GM21390 (cell line): ENCODE data around the gene WDFY4.
A peak's percentile ranks its signal among the peaks of the same experiment; 100 is the strongest.

Experiments
- ATAC-seq: cut with Tn5 transposase; IDR thresholded peaks from one replicate; pipeline ENCODE4 v1.9.1; 2021; ENCODE audit not compliant: unreplicated experiment

The WDFY4 gene

DNA sequence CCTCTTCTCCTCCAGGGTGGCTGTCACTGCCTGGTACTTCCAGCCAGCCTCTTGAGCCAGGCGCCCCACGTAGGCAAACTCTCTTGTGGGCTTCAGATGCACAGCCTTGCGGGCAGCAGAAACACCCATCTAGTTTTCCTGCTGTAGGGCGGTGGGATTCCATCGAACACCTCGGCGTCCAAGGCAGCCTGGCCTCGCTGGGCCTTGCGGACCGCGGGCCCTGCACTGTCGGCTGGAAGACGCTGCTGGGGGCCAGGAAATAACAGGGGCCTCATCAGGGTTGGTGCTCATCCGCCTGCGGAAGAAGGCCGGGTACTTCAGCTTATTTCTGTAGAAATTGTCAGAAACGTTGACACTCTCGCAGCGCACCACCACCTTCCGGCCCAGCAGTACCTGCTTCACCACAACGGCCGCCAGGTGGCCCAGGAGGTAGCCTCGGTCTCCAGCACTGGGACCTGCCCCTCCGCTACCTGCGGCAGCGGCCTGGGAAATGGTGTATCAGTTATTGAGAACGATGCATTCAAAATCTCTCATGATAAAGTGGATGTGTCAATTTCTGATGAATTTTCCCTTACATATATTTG is 61.1 kb downstream of the WDFY4 start:
- ATAC-seq, result no peak

DNA sequence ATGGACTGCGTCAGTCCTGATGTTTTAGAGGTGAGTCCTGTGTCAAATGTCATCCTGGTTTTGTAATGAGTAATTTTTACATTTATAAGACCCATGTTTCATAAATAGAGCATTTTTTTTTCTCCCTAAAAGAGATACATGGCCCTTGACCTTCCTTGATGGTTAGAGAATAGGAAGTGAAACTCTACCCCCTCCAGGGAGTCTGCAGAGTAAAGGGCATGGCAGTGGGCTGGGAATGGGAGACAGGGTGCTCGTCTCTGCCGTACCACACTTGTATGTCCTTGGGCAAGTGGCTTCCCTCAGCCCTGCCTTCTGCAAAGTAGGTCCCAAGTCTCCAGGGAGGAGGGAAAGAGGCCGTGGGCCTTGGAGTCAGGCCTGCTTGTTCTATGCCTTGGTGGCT is 63.9 kb downstream of the WDFY4 start:
- no peak for ATAC-seq

DNA sequence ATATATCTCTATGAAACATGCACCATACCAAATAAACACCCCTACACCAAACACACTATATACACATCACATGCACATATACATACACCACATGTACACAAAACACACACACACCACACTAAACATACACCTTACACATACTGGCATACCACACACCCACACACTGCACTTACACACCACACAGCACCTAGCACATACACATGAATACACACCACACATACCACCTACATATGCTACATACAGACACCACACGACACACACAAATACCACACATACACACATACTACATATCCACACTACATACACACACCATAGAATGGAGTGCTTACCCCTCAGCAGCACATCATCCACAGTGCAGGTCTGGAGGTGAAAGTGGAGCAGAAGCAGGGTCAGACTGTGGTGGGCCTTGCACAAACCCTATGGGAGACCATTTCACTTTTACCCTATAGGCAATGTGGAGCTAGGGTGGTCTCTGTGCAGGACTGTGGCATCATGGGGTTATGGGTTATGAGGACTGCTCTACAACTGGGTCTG is 64.6 kb downstream of the WDFY4 start:
- ATAC-seq, result no peak

DNA sequence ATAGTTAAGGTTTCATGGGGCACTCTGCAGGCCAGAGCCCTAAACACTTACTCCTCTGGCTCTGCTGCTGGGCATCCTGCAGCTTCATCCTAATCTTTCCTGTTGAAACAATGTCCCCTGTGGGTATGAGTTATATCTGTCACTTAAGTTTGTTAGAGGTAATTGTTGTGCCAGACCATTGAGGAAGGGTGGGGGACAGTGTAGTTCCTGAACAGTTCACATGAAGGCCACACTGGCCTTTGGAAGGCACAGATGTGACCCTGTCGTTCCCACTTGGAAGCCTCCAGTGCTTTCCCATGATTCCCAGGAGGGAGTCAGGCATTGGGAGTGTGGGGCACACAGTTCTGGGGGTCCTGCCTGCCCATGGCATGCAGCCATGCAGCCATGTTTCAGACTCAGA is 65.3 kb downstream of the WDFY4 start:
- ATAC-seq, result no peak

DNA sequence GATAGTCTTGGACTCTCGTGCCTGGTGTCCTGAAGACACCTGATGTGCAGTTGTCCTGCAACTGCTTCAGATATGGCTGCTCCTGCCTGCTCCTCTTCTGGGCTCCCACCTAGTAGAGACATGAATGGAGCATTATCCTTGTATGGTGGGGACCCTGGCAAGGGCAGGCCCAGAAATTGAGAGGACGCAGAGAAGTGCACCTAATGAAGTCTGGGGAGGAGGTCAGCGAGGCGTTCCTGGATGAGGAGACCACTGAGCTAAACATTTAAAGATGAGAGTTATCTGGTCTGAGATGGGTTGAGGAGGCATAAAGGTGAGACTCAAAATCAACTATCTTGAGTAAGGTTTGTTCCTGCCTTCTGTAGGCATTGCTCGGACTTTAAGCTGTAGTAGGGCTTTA is 66.3 kb downstream of the WDFY4 start:
- ATAC-seq, result no peak

DNA sequence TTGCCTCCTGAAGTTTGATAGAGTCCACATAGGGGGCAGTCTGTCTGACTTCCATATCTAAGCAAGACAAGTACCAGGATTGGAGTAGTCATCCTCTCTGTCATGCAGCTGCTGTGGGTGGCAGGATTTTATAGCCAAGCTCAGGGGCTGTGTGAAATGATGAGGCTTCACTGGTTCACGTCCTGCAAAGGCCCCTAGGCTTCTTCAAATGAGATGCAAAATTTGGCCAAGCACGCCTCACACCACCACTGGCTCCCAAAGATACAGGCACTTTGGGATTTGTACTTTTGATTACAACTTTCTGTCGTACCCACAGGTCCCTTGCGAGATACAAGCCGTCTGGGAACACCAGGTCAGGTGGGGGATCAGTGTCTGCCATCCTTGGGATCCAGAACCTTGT is 67.1 kb downstream of the WDFY4 start:
- ATAC-seq, result no peak

DNA sequence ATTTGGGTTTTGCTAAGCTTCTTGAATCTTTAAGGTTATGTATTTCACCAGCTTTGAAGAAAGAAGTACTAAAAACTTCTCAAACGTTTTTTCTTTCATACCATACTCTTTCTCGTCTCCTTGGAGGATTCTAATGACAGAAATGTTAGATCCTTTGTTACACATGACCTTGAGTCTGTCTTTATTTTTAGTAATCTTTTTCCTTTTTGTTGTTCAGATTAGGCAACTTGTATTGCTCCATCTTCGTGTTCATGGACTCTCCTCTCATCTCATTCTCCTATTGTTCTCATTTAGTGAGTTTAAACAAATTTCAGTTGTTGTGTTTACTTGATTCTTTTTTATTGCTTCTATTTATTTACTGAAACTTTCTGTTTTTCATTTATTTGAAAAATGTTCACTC is 73.7 kb downstream of the WDFY4 start:
- ATAC-seq, result no peak

DNA sequence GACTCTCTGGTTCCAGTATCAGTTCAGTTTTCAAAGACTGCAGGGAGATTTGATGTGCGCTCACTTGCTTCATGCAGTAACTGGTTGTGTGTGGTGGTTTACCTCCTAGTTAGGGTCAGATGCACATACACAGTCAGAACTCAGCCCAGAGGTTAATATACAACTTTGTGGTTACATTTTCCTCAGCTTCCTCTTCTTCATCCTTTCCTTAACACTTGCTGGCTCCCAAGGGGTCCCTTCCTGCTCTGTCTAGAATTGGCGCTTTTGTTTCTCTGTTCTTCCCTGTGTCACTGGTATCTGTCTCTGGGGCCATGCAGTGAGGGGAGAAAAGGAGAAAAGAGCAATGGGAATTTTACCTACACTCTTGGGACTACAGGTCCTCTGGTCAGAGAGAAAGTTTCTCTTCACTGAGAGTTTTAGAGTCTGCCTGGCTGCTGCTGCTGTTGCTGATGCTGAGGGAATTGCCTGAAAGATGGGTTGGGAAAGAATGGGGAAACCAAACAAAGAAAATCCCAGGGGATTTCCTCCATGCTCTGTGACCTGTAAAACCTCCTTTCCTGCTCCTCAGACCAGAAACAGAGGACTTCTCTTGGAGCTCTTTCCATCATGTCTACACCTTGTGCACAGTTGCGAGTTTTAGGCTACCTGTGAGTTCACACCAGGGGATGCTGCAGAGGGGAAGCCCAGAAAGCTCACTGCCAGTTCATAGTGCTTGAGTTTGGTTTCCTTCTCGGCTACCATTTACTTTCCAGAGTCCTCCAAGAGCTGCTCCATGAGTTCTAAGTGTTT is 74.6 kb downstream of the WDFY4 start:
- ATAC-seq, result peak; percentile 90

DNA sequence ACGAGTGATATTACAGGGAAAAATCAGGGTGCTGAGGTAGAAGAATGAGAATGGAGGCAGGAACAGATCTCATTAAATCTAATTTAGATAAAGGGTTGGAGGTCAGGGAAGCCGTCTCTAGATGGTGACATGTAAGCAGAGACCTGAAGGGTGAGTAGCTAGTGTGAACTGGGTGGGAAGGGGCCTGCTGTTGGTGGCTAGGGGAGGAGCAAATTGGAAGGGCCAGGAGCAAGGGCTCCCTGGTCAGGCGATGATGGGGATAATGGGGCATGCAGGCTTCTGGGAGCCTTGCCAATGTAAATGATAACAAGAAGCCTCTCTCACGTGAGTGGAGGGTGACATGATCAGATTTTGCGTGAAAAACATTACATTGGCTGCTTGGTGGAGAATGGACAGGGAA is 76.3 kb downstream of the WDFY4 start:
- no peak for ATAC-seq

DNA sequence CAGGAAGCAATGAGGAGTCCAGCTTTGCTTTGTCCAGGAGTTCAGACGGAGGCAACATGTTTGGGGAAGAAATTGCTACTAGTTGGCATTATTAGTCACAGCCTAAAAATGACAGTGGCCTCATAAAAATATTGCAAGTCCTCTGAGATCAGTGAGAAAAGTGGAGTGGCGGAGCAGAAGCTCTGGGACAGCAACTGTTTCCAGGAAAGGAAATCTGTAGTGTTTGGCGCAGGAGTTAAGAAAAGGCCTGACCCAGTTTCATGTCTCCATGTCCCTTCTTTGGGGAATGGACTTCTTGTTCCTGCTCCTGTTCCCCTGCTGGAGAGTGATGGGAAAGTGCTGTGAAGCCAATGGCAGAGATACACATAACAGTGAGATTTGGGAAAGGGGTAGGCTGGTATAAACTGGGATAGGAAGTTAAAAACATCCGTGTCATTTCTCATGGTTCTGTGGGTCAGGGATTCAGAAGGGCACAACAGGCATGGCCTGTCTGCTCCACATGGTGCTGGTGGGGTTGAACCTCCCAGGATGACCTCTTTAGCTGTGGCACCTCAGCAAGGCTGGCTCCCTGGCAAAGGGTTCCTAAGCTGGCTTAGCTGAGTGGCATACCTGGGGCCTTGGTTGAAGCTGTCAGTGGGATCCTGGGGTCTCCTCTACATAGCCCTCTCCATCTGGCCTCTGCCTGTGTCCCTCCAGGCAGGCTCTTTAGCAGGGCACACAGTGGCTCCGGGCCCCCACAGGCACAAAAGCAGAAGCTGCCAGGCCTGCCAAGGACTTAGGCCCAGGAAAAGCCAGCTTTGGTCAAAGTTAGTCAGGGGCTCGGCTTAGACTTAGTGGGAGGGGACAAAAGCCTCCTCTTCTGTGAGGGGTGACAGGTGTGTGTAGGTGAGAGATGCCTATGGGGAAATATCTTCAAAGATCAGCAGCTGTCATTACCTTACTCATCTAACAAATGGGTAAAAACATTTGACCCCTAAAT is 77.7 kb downstream of the WDFY4 start:
- no peak for ATAC-seq

DNA sequence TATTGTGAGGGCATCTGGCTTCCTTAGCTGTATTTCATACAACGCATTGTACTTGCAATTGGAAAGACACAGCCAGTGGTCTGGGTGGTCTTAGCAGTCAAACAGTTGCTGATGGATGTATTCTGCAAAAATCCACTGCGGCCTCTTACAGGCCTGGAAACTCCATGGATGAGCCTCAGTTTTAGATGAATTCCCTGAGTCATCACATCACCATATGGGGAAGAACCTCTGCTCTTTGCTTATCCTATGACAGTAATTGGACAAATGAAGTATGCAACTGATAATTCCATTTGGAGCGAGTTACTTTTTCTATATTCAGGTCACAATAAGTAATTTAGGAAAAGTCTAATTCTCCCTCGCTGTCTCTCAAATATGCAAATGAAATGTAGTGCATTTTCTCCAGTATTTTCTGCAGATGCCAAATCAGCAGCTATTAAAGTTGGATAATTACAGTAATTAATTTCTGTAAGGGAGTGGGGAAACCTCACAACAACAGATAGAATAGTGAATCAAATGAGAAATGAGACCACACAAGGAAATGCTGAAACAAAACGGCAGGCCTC is 78.8 kb downstream of the WDFY4 start:
- no peak for ATAC-seq

DNA sequence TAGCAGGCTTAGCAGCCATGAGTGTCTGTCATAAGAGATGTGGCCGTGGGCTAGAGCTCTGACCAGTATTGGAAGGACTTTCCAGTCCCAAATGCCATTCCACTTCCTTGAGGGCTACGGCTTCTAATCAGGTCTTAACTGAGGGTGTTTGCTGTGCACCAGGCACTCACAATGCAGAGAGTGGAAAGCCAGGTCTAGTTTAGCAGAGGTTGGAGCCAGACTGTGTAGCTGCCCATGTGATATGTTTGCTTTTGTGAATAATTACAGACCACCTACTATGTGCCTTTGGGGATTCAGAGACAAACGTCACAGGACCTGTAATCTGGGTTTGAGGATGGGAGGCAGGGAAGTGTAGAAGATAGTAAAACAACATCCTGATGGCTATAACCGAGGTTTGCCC is 79.8 kb downstream of the WDFY4 start:
- no peak for ATAC-seq

DNA sequence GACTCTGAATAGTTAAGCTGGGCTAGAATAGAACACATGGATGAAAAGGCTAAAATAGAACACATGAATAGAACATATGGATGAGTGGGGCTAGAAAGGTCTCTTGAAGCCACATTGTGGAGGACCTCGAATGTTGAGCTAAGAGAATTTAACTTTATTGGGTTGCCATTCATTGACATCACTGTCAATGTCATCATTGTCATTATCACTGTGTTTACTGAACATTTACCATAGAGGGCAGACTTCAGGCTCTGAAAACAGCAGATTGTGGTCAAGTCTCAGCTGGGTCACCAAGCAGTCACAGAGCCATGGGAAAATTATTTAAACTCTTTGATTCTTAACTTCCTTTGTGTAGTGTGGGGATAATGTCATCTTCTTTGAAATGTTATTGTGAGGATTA is 80.4 kb downstream of the WDFY4 start:
- ATAC-seq, result no peak

DNA sequence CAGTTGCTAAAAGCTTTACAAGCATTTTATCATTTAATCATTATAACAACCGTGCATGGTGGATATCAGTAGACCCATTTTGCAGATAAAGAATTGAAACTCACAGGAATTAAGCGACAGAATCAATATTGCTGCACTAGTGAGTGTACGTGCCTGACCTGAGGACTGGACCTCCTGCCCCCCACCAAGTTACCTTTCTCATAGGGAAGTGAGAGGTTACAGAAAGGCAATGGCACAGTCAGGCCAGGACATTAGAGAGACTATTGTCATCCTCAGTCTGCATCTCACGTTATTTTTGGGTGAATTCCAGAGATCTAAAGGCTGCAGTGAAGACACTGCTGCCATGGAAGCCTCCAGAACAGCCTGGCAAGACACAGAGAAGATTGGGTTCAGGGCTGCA is 80.9 kb downstream of the WDFY4 start:
- ATAC-seq, result no peak

DNA sequence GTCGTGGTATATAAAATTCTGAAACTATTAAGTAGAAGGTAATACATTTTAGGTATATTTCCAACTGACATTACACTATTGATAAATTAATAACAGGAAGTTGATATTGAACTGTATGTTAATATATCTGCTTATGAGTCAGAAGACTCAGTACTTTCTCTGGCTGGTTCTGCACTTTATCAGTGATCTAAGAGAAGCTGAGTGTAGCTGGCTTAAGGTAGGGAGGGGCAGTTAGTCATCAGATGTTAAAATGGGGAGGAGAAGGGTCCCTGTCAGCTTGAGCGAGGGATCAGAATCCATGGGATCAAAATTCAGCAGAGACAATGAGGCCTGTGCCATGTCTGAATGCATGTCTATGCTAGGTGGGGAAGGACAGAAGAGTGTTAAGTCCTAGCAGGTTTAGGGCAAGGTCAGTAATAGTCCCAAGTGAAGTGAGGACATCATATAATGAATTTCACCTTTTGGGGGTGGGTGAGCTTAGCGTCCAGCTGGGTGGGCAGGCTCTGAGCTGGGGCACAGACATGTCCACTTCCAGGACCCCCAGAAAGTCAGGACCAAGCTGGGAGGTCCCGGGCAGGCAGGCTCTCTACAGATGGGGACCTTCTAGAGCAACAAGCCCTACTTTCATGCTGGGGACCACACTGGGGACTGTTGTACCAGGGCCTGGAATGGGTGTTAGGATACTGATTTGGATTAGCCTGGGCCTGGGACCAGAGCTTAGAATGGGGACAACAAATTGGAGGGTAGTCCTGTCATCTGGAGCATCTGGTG is 82.9 kb downstream of the WDFY4 start:
- ATAC-seq, result no peak

DNA sequence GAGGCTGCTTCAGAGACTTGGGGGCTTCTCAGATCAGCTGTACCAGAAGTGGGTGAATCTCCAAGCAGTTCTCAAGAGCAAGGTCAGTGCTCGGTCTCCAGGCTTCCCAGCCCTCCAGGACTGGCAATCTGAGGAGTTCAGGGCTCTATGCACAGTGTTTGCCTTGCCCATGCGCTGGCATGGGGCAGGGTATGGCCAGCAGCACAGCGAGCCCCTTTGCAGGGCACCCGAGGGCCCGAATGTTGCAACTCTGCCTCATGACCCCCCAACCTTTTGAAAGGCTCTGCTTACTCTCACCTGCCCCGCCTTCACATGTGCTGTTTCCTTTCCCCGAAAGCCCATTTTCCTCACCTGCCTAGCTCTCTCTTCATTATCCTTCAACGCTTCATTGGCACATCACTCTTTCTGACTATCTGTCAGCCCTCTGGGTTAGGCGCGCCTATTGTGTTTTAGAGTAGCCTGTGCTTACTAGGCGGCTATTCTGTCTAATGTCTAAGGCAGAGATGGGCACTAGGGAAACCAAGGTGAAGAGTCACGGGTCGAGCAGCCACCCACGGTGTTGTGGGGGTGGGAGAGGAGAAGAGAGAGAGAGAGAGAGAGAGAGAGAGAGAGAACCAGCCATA is 83.6 kb downstream of the WDFY4 start:
- ATAC-seq, result no peak

DNA sequence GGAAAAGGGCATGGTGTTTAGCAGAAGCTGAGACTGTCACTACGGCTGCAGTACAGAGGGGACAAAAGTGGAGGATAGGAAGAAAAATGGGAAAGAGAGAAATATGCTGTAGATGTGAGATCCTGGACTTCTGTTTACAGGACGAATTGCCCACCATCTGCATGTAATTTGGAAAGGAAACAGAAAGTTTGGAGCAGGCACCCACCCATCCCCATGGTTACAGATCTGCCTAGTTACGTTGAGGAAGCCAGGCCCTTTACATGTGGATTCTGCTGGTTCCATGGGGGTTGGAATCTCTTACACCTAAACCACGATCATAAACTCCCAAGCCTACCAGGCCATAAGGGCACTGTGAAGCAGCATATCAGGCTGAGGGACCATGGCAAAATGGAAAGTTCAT is 84.3 kb downstream of the WDFY4 start:
- ATAC-seq, result no peak

DNA sequence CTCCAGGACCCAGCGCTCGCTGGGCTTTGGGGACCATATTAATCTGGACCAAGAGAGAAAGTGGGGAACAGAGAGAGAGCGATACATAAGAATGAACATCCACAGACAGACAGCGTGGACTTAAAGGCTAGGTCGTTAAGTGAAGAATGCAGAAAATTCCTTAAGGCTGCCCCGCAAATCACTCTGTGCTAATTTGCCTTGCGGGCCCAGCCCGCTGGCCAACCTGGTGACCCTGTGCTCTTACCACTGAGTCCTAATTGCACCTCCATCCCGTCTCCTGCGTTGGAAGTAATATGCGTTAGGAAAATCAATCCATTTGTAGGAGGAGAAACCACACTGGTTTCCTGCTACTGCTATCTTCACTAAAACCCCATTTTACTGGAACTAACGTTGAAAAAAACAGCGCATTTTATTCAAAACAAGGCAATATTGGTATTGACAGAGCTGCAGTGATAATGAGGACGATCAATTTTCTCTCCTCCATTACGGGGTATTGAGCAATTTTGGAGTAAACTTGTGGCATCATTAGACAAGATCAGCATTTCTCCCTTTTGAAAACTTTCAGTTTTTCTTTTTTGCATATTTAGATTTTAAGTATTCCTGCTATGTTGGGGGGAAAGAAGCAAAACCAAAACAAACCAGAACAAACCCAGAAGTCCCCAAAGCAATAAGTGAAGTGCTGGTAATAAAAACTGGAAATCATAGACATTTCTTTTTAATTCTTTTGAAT is 85.2 kb downstream of the WDFY4 start:
- ATAC-seq, result no peak

DNA sequence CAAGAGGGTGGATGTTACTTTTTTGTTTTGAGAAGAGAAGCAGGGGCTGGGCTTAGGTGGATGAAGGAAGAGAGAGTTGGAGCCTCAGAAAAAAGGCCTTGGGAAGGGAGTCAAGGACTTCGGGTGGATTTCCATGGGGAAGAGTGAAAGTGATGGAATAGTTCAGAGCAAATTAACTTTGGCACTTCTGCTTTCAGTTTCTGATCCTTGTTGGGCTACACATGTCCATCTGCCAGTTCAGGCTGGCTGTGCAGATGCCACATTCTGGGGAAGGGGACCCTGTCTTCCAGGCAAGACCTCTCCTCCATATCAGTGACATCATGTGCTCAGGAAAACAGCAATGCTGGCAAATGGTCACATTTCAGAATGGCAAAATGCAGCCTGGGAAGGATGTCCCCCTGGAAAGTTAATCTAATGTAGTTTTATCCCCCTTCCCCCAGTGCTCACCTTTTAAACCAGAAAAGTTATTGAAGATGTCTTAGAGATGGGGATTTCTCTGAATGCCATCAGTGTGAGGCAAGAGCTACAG is 86.0 kb downstream of the WDFY4 start:
- no peak for ATAC-seq
